ENCODE results near the gene LARGE2.

DNA sequence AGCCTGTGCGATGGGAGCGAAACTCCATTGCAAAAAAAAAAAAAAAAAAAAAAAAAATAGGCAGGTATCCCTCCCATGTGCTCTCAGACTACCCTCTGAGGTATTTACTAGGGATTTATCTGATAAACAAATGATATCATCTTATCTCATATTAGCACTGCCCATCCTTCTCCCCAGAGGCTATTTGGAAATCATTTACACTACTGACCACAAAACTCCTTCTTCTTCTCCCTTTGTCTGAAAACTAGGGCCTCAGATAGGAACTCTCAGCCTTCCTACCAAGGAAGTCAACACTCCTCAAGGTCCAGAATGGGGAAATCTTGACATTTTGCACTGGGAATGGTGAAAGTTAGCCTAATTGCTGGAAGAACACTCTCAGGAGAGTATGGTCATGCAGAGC is 46.4 kb downstream of the LARGE2 start:
- TF ChIP-seq, protein P1, sequence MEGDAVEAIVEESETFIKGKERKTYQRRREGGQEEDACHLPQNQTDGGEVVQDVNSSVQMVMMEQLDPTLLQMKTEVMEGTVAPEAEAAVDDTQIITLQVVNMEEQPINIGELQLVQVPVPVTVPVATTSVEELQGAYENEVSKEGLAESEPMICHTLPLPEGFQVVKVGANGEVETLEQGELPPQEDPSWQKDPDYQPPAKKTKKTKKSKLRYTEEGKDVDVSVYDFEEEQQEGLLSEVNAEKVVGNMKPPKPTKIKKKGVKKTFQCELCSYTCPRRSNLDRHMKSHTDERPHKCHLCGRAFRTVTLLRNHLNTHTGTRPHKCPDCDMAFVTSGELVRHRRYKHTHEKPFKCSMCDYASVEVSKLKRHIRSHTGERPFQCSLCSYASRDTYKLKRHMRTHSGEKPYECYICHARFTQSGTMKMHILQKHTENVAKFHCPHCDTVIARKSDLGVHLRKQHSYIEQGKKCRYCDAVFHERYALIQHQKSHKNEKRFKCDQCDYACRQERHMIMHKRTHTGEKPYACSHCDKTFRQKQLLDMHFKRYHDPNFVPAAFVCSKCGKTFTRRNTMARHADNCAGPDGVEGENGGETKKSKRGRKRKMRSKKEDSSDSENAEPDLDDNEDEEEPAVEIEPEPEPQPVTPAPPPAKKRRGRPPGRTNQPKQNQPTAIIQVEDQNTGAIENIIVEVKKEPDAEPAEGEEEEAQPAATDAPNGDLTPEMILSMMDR (conservative IDR thresholded peaks at IDR 0.05; ENCODE audit: low read depth in 2 of 2), result no peak
- TF ChIP-seq EZH2phosphoT487 (IDR thresholded peaks at IDR 0.05; ENCODE audit: unreplicated experiment), result no peak
- no peak for TF ChIP-seq POLR2AphosphoS5 (IDR thresholded peaks at IDR 0.05; ENCODE audit: low read depth)
- TF ChIP-seq, protein P2, sequence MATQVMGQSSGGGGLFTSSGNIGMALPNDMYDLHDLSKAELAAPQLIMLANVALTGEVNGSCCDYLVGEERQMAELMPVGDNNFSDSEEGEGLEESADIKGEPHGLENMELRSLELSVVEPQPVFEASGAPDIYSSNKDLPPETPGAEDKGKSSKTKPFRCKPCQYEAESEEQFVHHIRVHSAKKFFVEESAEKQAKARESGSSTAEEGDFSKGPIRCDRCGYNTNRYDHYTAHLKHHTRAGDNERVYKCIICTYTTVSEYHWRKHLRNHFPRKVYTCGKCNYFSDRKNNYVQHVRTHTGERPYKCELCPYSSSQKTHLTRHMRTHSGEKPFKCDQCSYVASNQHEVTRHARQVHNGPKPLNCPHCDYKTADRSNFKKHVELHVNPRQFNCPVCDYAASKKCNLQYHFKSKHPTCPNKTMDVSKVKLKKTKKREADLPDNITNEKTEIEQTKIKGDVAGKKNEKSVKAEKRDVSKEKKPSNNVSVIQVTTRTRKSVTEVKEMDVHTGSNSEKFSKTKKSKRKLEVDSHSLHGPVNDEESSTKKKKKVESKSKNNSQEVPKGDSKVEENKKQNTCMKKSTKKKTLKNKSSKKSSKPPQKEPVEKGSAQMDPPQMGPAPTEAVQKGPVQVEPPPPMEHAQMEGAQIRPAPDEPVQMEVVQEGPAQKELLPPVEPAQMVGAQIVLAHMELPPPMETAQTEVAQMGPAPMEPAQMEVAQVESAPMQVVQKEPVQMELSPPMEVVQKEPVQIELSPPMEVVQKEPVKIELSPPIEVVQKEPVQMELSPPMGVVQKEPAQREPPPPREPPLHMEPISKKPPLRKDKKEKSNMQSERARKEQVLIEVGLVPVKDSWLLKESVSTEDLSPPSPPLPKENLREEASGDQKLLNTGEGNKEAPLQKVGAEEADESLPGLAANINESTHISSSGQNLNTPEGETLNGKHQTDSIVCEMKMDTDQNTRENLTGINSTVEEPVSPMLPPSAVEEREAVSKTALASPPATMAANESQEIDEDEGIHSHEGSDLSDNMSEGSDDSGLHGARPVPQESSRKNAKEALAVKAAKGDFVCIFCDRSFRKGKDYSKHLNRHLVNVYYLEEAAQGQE (IDR thresholded peaks at IDR 0.05; ENCODE audit: unreplicated experiment), result no peak
- TF ChIP-seq EZH2 (IDR thresholded peaks at IDR 0.05; ENCODE audit: low read depth, unreplicated experiment), result no peak
